Measurements from ENCODE around the gene FILIP1.

FILIP1 gene

DNA sequence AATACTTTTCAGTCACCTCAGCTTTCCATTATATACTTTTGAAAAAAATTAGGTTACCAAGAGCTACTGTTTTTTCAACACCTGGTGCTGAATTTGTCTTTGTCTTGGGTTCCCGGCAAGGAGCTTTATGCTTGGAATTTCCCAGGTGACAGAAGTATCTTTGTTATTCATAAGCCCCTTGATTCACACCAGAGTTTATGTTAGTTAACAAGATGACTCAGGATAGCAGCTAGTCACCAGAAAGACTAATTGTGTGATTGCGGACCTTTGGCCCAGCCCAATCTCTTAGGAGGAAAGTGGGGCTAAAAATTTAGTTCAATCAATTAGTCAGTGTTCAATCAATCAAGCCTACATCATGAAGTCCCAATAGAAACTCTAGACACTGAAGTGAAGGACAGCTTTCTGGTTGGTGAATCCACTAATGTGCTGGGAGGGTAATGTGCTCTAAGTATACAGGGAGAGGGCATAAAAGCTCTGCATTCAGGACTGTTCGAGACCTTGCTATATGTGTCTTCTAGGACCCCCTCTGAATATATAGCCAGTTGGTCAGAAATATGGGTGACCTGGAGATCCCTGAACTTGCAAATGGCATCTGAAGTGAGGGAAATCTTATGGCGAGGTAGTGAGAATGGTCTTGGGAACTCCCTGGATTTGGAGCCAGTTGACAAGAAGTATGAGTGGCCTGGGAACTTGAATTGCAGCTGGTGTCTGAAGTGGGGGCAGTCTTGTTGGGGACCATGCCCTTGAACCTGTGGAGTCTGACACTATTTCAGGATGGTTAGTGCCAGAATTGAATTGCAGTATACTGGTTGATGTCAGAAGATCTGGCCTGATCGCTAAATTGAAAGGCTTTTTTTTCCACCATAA lies 225.2 kb downstream of the FILIP1 start:
- DNase-seq (ENCODE audit: low read depth), result no peak

DNA sequence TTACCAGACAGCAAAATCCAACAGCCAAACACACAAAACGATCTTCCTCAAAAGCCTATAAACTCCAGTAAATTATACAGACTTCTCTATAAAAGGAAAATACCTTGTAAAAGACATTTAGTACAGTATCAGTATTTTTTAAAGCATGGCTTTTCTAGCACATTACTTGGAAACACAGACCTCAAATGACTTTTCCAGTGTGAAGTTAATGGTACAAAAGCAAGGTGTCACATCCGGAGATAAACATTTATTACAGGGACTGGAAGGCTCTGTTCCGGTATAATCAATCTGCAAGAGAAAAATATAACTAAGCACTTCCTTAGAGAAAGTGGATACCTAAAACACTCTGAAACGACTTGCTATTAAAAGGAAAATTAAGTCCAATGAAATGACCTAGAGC lies 226.1 kb downstream of the FILIP1 start:
- DNase-seq (ENCODE audit: low read depth), result no peak

GRCh38 chr6:75266716-75267291 lies 226.8 kb downstream of the FILIP1 start:
- peak; percentile 45 for DNase-seq (ENCODE audit: low read depth)

- DNase-seq (ENCODE audit: low read depth), result no peak
Observed at GRCh38 chr6:75263401-75263750, 230.2 kb downstream of the FILIP1 start.

DNA sequence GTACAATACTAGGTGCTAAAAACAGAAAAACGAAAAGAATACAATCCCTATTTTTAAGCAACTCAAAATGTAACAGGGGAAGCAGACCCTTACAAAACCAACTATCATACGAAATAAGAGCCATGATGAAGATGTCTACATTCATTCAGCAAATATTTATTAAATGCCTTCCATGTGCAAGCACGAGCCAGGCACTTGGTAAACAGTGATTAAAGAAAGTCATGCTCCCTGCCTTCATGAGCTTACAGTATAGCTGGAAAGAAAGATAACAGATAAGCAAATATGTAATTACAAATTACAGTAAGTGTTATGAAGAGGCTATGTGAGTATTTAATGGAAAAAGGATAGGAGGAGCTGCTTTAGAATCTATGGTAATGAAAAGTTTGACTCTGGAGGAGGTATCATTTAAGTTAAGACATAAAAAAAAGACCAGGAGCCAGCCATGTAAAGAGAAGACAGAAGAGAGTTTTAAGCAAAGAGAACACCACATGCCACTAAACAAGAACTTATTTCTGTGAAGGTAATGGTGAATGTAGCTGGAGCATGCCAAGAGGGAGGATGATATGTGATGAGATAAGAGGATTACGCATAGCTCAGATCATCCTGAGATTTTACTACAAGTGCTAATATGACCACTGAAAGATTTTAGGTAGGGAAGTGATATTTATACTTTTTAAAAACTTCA lies 230.7 kb downstream of the FILIP1 start:
- no peak for DNase-seq (ENCODE audit: low read depth)

- no peak for DNase-seq (ENCODE audit: low read depth)
Observed at GRCh38 chr6:75261299-75261698, 232.3 kb downstream of the FILIP1 start.

DNA sequence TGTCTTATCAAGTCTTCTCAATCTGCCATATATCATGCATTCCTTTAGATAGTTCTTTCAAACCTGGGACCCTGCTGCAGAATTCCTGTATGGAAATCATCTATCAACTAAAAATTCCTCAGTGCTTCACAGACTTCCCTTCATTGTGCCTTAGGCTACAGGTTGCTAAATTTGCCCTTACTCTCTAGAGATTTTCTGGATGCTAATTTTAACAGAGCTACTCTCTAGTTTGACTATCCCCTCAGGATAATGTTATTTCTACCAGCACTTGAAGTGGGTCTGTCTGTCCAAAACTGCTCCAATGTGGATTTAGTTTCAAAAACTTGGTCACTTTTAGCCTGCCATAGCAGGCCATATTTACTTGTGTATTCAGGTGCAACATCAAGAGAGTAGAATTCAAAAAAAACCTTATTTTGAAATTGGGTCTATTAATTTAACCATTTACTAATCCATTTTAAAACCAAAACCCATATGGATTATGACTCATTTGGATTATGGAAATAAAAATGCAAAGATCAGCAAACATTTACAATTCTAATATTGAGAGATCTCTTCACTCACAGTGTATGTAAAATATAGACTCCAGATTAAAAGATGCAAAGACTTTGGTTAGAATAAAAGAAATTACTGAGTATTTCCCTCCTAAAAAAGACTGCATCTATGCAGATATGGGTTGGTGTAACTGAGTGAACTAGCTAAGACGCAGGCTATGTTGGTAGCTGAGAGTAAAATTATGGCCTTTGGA lies 236.1 kb downstream of the FILIP1 start:
- no peak for DNase-seq (ENCODE audit: low read depth)

DNA sequence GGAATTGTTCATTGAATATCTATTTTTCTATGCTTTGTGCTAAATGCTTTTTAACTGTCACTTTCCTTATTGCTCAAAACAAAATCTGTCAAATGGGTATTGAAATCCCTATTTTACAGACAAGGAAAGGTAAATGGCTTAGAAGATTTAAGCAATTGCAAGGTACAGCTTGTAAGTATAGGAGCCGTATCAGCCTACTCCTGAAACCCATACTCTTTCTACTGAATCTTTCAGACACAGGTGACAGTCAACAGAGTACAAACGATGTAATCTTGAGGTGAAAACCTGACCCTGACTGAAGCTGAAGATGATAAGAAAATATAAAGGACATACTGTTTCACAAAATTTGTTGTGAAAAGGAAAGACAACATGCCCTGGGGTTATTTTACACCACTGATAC lies 243.0 kb downstream of the FILIP1 start:
- no peak for DNase-seq (ENCODE audit: low read depth)

DNA sequence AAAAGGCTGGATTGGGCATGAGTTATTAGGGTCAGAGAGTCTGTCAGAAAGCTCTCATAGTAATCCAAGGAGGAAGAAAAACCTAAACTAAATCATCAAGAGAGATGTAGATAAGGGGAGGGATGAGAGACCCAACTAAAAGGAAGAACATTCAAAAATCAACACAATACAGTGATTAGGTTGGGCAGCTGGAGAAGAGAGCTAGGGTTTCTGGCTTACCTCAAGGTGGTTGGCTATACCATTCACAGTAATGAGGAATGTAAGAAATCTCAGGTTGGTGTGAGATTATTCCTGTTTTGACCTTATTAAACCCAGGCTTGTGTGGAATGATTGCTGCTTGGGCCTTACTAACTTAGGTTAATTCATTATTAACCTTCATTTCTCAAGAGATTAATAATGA lies 243.8 kb downstream of the FILIP1 start:
- no peak for DNase-seq (ENCODE audit: low read depth)

GRCh38 chr6:75246386-75246785 lies 247.2 kb downstream of the FILIP1 start:
- no peak for DNase-seq (ENCODE audit: low read depth)

- DNase-seq (ENCODE audit: low read depth), result no peak
Observed at GRCh38 chr6:75244063-75244584, 249.5 kb downstream of the FILIP1 start.

GRCh38 chr6:75243333-75244062 lies 250.1 kb downstream of the FILIP1 start, which contains the start of gene COX7A2:
COX7A2 (minus strand) TSS chr6:75243801; CDS start chr6:75243734, 67 bp downstream.
- peak; percentile 96 for DNase-seq (ENCODE audit: low read depth)

All from fibroblast of the conjunctiva (primary cell).